ENCODE measurements around the gene CNN2. TPM values are rescaled to one million over a fixed set of nuclear protein-coding genes. Genes with fewer than 3 reads are reported as not detected.

Gene CNN2
- total RNA-seq, 4 donors from 2014 or later: 2.2 to 10.1 (median 4.1) TPM

- H3K4me1 ChIP-seq: peaks cover 13 to 14% of the 10 kb centered on the region in 2 donors
- in situ Hi-C loops (cut with MboI; ENCODE audit: low sequenced_read_pairs in 4 of 4) (no loop called here), intact Hi-C loops (cut with DNase I; ENCODE audit: low total_unique reads) (no loop called here)
- ATAC-seq (no peak), DNase-seq (no peak)
- no peak overlapping the region for H3K27ac ChIP-seq
- peaks cover 0 to 12% of the 10 kb centered on the region in 2 donors for H3K36me3 ChIP-seq
- H3K27me3 ChIP-seq: no peaks in the 10 kb centered on the region
- TF ChIP-seq CTCF (IDR thresholded peaks at IDR 0.05 in 4 of 5, conservative IDR thresholded peaks at IDR 0.05 in 1 of 5): no peak
- H3K4me3 ChIP-seq: no peak overlapping the region
- H3K9me3 ChIP-seq: no peaks in the 10 kb centered on the region
Measured at GRCh38 chr19:1046117-1046626, 19.8 kb downstream of the CNN2 start.

GRCh38 chr19:1046836-1047695, 20.7 kb downstream of the CNN2 start:
- no peak for DNase-seq
- ATAC-seq: no peak
- Histone ChIP-seq H3K27ac (no peak overlapping the region), H3K4me1 (peaks cover 4 to 7% of the 10 kb centered on the region in 2 donors), H3K36me3 (peaks cover 0 to 12% of the 10 kb centered on the region in 2 donors), H3K4me3 (no peak overlapping the region), H3K9me3 (no peaks in the 10 kb centered on the region), H3K27me3 (no peaks in the 10 kb centered on the region)
- in situ Hi-C loops (cut with MboI; ENCODE audit: low sequenced_read_pairs in 4 of 4): no loop called here
- TF ChIP-seq POLR2A (IDR thresholded peaks at IDR 0.05): no peak
- TF ChIP-seq CTCF (IDR thresholded peaks at IDR 0.05 in 4 of 5, conservative IDR thresholded peaks at IDR 0.05 in 1 of 5): no peak
- intact Hi-C loops (cut with DNase I; ENCODE audit: low total_unique reads): no loop called here

DNA sequence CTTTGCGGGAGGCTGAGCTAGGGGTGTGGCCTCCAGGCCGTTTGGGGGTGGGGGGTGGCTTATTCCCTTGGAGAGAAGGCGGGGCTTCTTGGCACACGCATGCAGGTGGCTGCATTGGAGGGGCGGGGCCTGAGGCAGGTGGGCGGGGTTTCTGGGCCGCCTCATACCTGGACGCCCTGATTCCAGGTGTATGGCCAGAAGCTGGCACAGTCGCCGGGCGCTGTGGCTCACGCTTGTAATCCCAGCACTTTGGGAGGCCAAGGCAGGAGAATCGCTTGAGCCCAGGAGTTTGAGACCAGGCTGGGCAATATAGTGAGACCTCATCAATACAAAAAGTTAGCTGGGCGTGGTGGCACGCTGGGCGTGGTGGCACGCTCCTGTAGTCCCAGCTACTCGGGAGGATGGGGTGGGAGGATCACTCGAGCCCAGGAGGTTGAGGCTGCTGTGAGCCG, 21.3 kb downstream of the CNN2 start:
- intact Hi-C loops (cut with DNase I; ENCODE audit: low total_unique reads) (no loop called here), in situ Hi-C loops (cut with MboI; ENCODE audit: low sequenced_read_pairs in 4 of 4) (no loop called here)
- Histone ChIP-seq H3K27ac (no peak overlapping the region), H3K9me3 (no peaks in the 10 kb centered on the region), H3K4me1 (peaks cover 0 to 1% of the 10 kb centered on the region in 2 donors), H3K4me3 (no peak overlapping the region), H3K36me3 (peaks cover 0 to 12% of the 10 kb centered on the region in 2 donors), H3K27me3 (no peaks in the 10 kb centered on the region)
- DNase-seq (no peak), ATAC-seq (no peak)
- TF ChIP-seq CTCF (IDR thresholded peaks at IDR 0.05 in 4 of 5, conservative IDR thresholded peaks at IDR 0.05 in 1 of 5) (no peak), POLR2A (IDR thresholded peaks at IDR 0.05) (no peak)

- Histone ChIP-seq H3K9me3 (no peaks in the 10 kb centered on the region), H3K4me3 (no peak overlapping the region), H3K27me3 (no peaks in the 10 kb centered on the region), H3K27ac (no peak overlapping the region), H3K4me1 (no peaks in the 10 kb centered on the region), H3K36me3 (peaks cover 0 to 15% of the 10 kb centered on the region in 2 donors)
- DNase-seq (no peak), ATAC-seq (no peak)
- in situ Hi-C loops (cut with MboI; ENCODE audit: low sequenced_read_pairs in 4 of 4): no loop called here
- intact Hi-C loops (cut with DNase I; ENCODE audit: low total_unique reads): no loop called here
- no peak for TF ChIP-seq CTCF (IDR thresholded peaks at IDR 0.05 in 4 of 5, conservative IDR thresholded peaks at IDR 0.05 in 1 of 5)
- TF ChIP-seq POLR2A (IDR thresholded peaks at IDR 0.05): no peak
Measured at GRCh38 chr19:1049106-1049505, 22.7 kb downstream of the CNN2 start.

All from gastrocnemius medialis (tissue), 4 donors.